ENCODE measurements around the gene IRS1.

DNA sequence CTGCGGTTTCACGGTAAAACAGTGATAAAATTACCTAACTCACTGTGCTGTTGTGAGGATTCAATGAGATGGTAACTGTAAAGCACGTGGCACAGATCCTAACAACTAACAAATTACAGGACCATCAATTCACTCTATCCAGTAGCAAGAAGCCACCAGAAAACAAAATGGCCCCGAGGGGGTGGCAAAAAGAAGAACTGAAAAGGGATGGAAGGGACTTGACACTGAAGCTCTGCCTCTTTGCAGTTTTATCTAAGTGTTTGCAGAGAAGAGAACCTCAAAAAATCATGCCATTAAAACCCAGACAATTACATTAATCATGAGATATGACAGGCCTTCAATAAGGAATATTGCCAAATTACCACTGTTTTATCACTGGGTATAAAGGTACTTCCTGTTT is 46.7 kb downstream of the IRS1 start:
- TF ChIP-seq, protein P1, sequence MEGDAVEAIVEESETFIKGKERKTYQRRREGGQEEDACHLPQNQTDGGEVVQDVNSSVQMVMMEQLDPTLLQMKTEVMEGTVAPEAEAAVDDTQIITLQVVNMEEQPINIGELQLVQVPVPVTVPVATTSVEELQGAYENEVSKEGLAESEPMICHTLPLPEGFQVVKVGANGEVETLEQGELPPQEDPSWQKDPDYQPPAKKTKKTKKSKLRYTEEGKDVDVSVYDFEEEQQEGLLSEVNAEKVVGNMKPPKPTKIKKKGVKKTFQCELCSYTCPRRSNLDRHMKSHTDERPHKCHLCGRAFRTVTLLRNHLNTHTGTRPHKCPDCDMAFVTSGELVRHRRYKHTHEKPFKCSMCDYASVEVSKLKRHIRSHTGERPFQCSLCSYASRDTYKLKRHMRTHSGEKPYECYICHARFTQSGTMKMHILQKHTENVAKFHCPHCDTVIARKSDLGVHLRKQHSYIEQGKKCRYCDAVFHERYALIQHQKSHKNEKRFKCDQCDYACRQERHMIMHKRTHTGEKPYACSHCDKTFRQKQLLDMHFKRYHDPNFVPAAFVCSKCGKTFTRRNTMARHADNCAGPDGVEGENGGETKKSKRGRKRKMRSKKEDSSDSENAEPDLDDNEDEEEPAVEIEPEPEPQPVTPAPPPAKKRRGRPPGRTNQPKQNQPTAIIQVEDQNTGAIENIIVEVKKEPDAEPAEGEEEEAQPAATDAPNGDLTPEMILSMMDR (IDR thresholded peaks at IDR 0.05; ENCODE audit: insufficient read depth, low read length, poor library complexity, severe bottlenecking) = no peak
- no peak for TF ChIP-seq EZH2phosphoT487 (conservative IDR thresholded peaks at IDR 0.05; ENCODE audit: low read length)

All from SU-DHL-6 (cell line).